Ovary (tissue), 3 donors: ENCODE measurements around the gene NFATC3.

Source experiments
- EP300 ChIP-seq: sonication (generic); formaldehyde crosslinking; IDR thresholded peaks from one replicate; pipeline ENCODE4 v1.6.1; 2017; ENCODE audit warnings: antibody characterized with exemption
- POLR2A ChIP-seq: fragments of 450-650 bp; IDR thresholded peaks from one replicate; pipeline ENCODE4 v1.6.1; 2017; ENCODE audit warnings: antibody characterized with exemption, mild to moderate bottlenecking, moderate library complexity
- TF ChIP-seq, protein P1 (sequence below), 3 donors: fragments of 450-650 bp in 2 of 3; fragments of 200-600 bp in 1 of 3; IDR thresholded peaks; one replicate each; pipeline versions ENCODE4 v1.5.1 to v1.8.0; 2016 to 2022; ENCODE audit warnings: antibody characterized with exemption in 3 of 3, mild to moderate bottlenecking in 1 of 3
- donor health status: DM: no; HTN: no; CAD: no.

DNA sequence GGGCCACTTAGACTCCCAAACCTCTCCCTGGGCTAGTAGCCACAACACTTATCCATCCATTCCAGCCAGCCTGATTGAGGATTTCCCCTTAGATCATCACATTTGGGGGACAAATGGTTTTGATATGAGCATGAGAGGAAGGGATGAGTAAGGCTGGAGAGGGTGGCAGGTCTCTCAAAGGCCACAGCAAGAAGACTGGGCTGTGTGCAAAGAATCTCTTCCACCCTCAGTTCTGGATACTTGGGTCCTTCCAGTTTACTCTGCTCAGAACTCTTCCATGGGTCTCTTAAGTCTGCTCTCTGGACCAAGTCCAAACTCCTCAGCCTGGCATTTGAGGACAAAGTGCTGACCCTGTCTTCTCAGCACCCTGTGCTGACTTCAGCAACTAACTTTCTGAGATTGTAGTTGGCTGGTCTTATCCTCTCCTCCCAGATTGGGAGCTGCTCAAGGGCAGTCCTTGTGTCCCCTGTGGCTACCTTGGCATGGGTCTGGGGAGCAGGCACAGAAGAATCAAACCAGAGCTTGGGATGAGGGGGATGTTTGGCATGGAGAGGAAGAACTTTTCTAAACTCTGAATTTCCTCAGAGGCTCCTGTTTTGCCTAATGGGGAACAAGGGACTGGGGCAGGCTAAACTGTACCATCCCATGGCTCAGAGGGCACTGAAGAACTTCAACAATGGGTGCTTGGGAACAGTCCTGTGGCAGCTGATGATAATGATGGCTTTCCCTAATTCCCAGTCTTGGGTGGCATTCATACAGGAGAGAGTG is 3.1 kb upstream of the NFATC3 start:
- no peak for TF ChIP-seq POLR2A
- TF ChIP-seq, protein P1, sequence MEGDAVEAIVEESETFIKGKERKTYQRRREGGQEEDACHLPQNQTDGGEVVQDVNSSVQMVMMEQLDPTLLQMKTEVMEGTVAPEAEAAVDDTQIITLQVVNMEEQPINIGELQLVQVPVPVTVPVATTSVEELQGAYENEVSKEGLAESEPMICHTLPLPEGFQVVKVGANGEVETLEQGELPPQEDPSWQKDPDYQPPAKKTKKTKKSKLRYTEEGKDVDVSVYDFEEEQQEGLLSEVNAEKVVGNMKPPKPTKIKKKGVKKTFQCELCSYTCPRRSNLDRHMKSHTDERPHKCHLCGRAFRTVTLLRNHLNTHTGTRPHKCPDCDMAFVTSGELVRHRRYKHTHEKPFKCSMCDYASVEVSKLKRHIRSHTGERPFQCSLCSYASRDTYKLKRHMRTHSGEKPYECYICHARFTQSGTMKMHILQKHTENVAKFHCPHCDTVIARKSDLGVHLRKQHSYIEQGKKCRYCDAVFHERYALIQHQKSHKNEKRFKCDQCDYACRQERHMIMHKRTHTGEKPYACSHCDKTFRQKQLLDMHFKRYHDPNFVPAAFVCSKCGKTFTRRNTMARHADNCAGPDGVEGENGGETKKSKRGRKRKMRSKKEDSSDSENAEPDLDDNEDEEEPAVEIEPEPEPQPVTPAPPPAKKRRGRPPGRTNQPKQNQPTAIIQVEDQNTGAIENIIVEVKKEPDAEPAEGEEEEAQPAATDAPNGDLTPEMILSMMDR (IDR thresholded peaks at IDR 0.05), result no peak
- no peak for TF ChIP-seq EP300
